GM12878 (cell line): ENCODE measurements around the gene PPP5C.

ENCODE experiments used
- CTCF ChIP-seq, 3 experiments: IDR thresholded peaks in 2 of 3; conservative IDR thresholded peaks in 1 of 3; 2 replicates each; pipeline ENCODE4 v1.5.1; 2011; ENCODE audit warnings: low read depth in 3 of 3, low read length in 3 of 3, mild to moderate bottlenecking in 3 of 3, control low read depth in 2 of 3, moderate library complexity in 2 of 3, inconsistent platforms in 1 of 3, mixed read lengths in 1 of 3; ENCODE audit not compliant: control insufficient read depth in 2 of 3, insufficient read depth in 1 of 3; ENCODE audit errors: extremely low read depth in 1 of 3
- EP300 ChIP-seq, 2 experiments: fragments of 150-350 bp in 1 of 2; IDR thresholded peaks; 2 replicates each; pipeline ENCODE4 v1.6.1; 2011 to 2012; ENCODE audit warnings: low read depth in 2 of 2, low read length in 2 of 2, borderline replicate concordance in 1 of 2, improper control_type of control experiment in 1 of 2, inconsistent platforms in 1 of 2; ENCODE audit not compliant: control insufficient read depth in 1 of 2

- TF ChIP-seq CTCF (IDR thresholded peaks at IDR 0.05 in 2 of 3, conservative IDR thresholded peaks at IDR 0.05 in 1 of 3; ENCODE audit: control insufficient read depth in 2 of 3, extremely low read depth in 1 of 3, insufficient read depth in 1 of 3, low read depth in 3 of 3, low read length in 3 of 3) (no peak), EP300 (IDR thresholded peaks at IDR 0.05; ENCODE audit: borderline replicate concordance in 1 of 2, control insufficient read depth in 1 of 2, low read depth in 2 of 2, low read length in 2 of 2) (no peak)
Measured at GRCh38 chr19:46404753-46405468, 58.0 kb downstream of the PPP5C start.
